Kasumi-1 (cell line): ENCODE results near the gene AHNAK.

ENCODE experiments used
- DNase-seq, 2 experiments: peaks; one replicate each; lab custom pipeline; 2025; lab: John Stamatoyannopoulos, UW

The AHNAK gene

GRCh38 chr11:62433141-62433903 is 113.3 kb downstream of the AHNAK start:
- DNase-seq = no peak

- no peak for DNase-seq
These were observed 113.9 kb downstream of the AHNAK start for GRCh38 chr11:62432695-62433094.

DNA sequence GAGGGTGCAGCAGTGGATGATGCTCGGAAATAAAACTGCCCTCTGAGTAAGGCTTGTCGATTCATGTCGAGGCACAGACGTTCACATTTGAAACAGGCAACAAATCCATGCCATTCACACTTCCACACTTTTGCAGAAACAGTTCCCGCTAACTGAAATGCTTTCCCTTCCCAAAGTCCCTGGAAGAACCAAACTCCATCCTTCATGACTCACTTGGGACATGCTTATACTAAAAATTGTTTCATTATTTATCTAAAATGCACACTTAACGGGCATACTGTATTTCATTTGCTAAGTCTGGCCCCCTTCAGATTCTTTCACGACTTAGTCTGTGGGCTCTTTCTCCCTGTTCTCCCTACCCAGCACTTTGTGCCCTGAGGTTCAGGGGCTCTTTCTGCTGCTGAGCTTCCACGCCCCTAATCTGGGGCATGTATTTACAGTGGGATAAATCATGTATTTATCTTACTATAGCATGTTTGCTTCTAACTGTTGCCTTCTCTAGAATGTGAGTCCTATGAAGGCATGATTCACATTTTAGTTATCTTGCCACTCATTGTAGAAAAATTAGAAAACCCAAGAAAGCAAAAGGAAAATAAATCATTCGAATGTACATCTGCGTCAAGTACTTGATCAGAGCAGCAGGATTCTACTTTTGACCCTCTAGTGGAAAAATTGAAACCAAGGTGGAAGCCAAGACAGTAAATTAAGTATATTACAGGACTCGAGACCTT is 115.3 kb downstream of the AHNAK start:
- no peak for DNase-seq

DNA sequence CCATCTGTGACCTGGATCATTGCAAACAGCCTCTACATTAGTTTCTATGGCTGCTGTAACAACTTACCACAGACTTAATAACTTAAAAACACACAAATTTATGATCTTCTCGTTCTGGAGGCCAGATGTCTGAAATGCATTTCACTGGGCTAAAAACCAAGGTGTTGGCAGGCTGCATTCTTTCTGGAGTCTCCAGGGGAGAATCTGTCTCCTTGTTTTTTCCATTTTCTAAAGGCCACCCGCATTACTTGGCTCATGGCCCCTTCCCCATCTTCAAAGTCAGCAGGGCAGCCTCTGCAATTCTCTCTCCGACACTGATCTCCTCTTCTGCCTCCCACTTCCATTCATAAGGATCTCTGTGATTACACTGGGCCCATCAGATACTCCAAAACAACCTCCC is 116.2 kb downstream of the AHNAK start:
- no peak for DNase-seq

DNA sequence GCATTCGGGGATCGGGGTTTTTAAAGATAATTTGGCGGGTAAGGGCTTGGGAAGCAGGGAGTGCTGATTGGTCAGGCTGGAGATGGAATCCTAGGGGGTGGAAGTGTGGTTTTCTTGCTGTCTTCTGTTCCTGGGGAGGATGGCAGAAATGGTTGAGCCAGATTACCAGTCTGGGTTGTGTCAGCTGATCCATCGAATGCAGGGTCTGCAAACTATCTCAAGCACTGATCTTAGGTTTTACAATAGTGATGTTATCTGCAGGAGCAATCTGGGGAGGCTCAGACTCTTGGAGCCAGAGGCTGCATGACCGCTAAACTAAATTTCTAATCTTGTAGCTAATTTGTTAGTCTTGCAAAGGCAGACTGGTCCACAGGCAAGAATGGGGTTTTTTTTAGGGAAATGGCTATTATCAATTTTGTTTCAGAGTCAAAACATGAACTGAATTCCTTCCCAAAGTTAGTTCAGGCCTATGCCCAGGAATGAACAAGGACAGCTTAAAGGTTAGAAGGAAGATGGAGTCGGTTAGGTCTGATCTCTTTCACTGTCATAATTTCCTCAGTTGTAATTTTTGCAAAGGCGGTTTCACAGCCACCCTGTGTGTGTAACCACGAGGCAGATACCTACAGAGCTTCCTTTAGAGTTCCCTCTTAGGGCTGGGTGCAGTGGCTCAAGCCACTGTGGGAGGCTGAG is 117.6 kb downstream of the AHNAK start:
- DNase-seq = no peak

GRCh38 chr11:62427630-62428233 is 118.9 kb downstream of the AHNAK start:
- no peak for DNase-seq

DNA sequence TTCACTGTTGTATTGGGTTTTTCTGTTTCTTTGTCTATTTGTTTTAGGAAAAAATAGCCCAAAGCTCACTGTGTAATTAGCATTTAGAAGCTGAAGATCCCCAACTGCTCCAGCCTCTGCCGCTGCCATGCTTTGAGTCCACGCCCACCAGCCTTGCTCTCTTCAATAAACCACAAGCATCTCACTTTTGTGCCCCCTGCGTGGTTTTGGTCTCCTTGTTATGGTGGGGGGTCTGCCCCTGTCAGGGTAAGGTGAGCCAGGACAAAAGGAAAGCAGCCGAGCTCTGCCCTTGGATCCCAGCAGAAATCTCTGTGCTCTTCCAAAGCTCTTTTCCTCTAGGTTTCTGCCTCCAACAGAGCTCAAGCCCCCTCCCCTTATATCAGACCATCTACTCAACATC is 123.6 kb downstream of the AHNAK start:
- no peak for DNase-seq

DNA sequence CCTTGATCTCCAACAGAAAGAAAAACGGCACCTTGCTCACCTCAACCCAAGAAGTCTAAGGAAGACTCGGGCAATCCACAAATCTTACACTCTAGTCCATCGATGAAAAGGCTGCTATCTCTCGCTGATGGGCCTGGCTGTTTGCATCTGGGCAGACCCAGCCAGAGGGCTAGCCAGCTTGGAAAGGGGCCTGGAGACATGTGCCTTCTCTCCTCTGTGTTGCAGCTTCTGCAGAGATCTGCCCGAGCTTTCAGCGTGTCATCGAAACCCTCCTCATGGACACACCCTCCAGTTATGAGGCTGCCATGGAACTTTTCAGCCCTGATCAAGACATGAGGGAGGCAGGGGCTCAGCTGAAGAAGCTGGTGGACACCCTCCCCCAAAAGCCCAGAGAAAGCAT is 124.6 kb downstream of the AHNAK start:
- no peak for DNase-seq

GRCh38 chr11:62420882-62421281 is 125.7 kb downstream of the AHNAK start:
- no peak for DNase-seq

DNA sequence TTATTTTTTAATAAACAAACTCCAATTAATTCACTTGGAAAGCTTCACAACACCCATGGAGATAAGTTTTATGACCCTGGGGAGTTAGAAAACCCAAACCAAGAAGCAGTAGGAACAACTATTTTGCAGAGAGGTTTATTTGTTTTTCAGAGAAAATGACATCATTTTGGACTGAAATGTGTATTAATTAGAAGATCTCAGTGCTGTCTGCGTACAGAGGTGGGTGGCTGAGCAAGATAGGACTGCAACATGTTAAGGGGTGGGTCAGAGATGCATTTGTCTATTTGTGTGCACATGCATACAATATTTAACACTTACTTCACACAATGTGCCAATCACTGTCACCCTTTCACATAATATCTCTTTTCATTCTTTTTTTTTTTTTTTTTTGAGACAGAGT is 126.7 kb downstream of the AHNAK start:
- DNase-seq = no peak

- DNase-seq = no peak
These were observed 127.2 kb downstream of the AHNAK start for GRCh38 chr11:62419314-62419929.

GRCh38 chr11:62418733-62419132 is 127.9 kb downstream of the AHNAK start, which contains the start of gene SCGB1A1:
TSS of gene SCGB1A1 (plus strand) at chr11:62419033. CDS start at chr11:62419096, 63 bp downstream.
- DNase-seq = no peak

DNA sequence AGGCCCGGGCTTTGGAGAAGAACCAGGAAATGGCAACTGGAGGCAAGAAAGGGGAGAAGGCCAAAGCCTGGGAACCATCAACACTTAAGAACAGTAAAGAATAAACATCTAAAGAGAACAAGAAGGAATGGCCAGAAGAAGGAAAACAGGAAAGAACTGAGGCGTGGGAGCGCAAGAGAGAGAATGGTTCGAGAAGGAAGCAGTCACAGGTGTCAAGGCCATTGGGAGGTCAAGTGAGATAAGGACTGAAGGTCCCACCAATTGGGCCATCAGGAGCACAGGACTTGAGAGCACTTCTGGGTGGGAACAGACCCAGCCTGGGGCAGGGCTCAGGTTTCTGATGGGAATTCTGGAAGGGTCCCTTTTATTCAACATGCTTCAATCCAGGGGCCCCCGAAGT is 128.5 kb downstream of the AHNAK start:
- no peak for DNase-seq

GRCh38 chr11:62416596-62416995 is 130.0 kb downstream of the AHNAK start:
- DNase-seq = no peak

DNA sequence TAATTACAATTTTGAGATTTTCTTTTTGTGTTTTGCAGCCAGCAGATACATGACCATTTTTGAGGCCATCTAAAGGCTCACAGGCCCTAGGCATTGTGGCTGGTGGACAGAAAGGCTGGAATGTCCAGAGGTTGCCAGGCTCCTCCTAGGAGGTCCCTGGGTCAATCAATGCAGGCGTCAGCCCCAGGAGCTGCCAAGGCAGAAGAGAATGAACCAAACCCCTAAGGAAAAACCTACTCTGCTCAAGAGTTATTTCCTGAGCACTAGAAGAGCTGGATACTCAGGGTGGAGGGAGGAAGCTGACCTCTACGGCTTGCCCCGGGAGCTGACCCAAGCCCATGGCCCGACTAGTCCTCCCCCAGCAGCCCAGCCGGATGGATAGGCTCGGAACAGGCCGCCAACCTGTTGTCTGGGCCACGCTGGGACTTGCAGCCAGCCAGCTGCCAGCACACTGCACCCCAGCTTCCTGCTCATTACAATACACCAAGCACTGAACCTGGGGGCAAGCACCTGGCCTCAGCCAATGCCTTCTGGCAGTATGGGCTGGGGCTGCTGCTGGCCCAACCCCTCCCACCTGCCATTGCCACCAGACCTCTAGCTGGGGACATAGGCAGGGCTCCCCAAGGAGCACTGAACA is 133.4 kb downstream of the AHNAK start:
- no peak for DNase-seq

DNA sequence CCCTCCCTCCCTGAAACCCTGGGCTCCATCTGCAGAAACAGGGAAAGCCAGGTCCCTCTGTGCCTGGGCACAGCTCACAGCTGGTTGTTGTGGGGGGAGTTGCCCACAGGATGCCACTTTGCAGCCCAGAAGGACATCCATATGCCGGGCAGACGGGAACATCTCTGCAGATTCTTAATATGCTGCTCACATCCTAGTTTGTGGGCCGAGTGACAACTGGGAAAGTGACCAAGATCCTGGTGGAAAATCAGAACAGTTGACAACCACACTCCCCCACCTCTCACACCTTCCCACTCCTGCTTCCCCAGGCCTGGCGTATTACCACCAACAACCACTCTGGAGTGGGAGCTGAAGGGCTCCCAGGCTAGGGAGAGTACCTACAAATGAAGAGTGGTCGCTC is 135.1 kb downstream of the AHNAK start:
- no peak for DNase-seq

DNA sequence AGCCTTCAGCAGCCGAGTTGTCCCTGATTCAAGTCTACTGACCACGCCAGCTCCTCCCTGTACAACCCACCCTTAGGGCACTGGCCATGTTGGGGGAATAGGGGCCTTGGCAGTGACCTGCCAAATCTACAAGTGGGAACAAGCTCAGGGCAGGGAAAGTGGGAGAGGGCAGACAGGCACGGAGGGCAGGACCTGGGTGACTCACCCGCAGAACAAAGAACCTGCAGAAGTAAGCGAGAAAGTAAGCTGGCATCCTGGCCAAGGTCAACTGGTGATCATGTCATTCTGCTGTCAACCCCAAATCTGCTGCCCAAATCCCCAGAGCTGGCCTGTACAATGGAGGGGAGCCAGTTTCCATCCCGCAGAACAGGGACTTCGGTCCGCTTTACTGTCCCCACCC is 135.6 kb downstream of the AHNAK start:
- DNase-seq = no peak

- no peak for DNase-seq
These were observed 136.8 kb downstream of the AHNAK start for GRCh38 chr11:62409831-62410230.

DNA sequence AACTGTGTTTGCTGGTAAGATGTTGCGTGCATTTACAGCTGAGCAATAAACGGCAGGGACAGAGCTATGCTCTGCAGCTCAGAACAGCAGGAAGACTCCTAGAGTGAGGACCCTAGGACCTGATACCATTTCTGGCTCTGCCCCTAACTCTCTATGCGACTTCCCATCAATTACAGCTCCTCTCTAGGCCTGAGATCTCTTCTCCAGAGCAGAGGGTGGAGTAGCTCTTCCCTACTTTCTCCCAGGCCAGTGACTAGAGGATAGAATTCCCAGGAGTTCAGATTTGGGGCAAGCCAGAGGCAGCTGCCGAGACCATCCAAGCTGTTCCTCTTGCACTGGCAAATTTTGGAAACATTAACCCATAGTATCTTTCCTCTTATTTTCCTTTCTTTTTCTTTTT is 140.6 kb downstream of the AHNAK start:
- no peak for DNase-seq

DNA sequence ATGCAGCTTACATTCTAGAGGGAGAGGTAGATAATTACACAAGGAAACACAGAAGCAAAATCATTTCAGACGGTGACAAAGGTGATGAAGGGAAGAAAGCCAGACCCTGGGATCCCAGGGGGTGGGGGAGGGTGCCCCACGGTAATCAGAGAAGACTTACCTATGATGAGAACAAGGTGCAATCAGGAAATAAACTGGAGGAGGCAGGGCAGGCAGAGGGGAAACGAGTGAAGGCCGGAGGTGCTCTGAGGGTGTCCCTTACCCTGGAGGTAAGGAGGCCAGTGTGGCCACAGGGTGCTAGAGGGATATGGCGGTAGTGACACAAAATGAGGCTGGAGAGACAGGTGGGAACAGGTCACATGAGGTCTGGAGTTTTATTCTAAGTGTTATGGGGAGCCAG is 141.7 kb downstream of the AHNAK start:
- no peak for DNase-seq

DNA sequence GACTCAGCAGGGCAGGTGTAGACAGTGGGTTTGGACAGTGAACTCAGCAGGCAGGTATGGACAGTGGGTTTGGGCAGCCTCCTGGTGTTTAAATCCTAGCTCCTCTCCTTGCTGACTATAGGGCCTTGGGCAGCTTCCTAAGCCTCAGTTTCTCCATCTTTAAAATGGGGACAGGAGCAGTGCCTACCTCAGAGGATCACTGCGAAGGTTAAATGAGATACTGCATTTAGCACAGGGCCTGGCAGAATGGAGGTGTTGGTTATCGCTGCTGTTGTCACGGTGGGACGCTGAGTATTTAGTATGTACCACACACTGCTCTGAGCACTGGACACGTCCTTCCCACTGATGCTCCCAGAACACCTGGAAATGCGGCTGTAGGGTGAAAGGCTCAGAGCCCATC is 142.2 kb downstream of the AHNAK start:
- DNase-seq = no peak
